Ishikawa (cell line): ENCODE measurements around the gene KICS2.

Experiments
- CEBPB ChIP-seq: IDR thresholded peaks from 2 replicates; pipeline ENCODE4 v1.6.1; 2012
- CREB1 ChIP-seq: IDR thresholded peaks from 2 replicates; pipeline ENCODE4 v1.6.1; 2012; ENCODE audit warnings: low read depth
- EGR1 ChIP-seq: IDR thresholded peaks from 2 replicates; pipeline ENCODE4 v1.6.1; 2012
- EP300 ChIP-seq: IDR thresholded peaks from 2 replicates; pipeline ENCODE4 v1.6.1; 2012; ENCODE audit warnings: borderline replicate concordance
- FOXM1 ChIP-seq: IDR thresholded peaks from 2 replicates; pipeline ENCODE4 v1.6.1; 2012; ENCODE audit warnings: low read depth, borderline replicate concordance
- NFIC ChIP-seq: IDR thresholded peaks from 2 replicates; pipeline ENCODE4 v1.6.1; 2012
- RAD21 ChIP-seq: IDR thresholded peaks from 2 replicates; pipeline ENCODE4 v1.6.1; 2012; ENCODE audit warnings: low read depth
- TAF1 ChIP-seq: IDR thresholded peaks from 2 replicates; pipeline ENCODE4 v1.6.1; 2012; ENCODE audit warnings: low read depth, mild to moderate bottlenecking
- TCF12 ChIP-seq: IDR thresholded peaks from 2 replicates; pipeline ENCODE4 v1.6.1; 2012; ENCODE audit warnings: low read depth
- TEAD4 ChIP-seq: IDR thresholded peaks from 2 replicates; pipeline ENCODE4 v1.6.1; 2012
- YY1 ChIP-seq: IDR thresholded peaks from 2 replicates; pipeline ENCODE4 v1.6.1; 2012; ENCODE audit warnings: low read depth
- ZBTB7A ChIP-seq: IDR thresholded peaks from 2 replicates; pipeline ENCODE4 v1.6.1; 2012; ENCODE audit warnings: low read depth
- TF ChIP-seq, protein P1 (sequence below): IDR thresholded peaks from 2 replicates; pipeline ENCODE4 v1.6.1; 2012
- TF ChIP-seq, protein P2 (sequence below): IDR thresholded peaks from 2 replicates; pipeline ENCODE4 v1.6.1; 2012
- TF ChIP-seq, protein P3 (sequence below): IDR thresholded peaks from 2 replicates; pipeline ENCODE4 v1.6.1; 2012; ENCODE audit warnings: low read depth, mild to moderate bottlenecking

Gene KICS2

DNA sequence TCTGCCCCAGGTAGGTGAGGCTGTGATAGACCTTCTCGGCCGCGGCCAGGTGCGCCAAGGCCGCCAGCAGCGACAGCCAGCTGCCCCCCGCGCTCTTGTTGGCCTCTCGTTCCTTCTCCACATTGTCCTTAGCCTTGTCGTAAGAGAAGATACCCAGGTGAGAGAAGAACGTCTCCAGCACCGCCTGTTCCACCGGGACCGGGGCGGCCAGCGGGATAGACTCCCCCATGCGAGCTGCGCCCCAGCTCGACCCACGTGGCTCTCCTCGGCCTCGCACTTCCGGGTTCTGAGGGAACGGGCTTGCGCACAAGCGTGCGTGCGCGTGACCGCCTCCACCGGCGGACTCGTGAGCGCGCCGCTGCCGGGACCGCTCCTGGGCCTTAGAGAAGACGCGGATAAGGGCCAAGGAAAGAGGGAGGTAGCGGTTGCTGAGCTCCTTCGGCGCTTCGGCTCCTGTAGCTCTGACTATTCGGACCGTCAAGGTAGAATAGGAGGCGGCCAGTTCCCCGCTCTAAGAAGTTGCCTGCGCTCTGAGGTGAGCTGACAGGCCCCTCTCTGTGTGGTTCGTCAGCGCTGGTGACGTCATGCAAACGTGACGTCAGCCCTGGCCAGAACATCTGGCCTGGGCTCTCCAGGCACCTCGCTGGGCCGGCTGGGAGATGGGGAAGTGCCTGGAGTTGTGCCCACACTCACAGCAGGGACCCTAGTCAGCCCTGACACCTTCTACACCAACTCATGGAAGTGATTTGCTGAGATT is at the start of gene KICS2:
Gene KICS2, minus strand, starts transcription at position 288 of the 757 bp plus-strand sequence. Its CDS starts 59 bp downstream, at position 229.
- TF ChIP-seq TEAD4 = no peak
- TF ChIP-seq, protein P1, sequence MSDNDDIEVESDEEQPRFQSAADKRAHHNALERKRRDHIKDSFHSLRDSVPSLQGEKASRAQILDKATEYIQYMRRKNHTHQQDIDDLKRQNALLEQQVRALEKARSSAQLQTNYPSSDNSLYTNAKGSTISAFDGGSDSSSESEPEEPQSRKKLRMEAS = peak; percentile 100
- TF ChIP-seq, protein P2, sequence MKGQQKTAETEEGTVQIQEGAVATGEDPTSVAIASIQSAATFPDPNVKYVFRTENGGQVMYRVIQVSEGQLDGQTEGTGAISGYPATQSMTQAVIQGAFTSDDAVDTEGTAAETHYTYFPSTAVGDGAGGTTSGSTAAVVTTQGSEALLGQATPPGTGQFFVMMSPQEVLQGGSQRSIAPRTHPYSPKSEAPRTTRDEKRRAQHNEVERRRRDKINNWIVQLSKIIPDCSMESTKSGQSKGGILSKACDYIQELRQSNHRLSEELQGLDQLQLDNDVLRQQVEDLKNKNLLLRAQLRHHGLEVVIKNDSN = peak; percentile 93
- TF ChIP-seq RAD21 = no peak; the same call in 1 of the 2 replicates
- TF ChIP-seq FOXM1 = no peak
- peak; percentile 8; the same call in 1 of the 2 replicates for TF ChIP-seq EP300
- peak; percentile 97 for TF ChIP-seq CREB1
- peak; percentile 85 for TF ChIP-seq TAF1
- no peak for TF ChIP-seq ZBTB7A
- no peak for TF ChIP-seq EGR1
- TF ChIP-seq, protein P3, sequence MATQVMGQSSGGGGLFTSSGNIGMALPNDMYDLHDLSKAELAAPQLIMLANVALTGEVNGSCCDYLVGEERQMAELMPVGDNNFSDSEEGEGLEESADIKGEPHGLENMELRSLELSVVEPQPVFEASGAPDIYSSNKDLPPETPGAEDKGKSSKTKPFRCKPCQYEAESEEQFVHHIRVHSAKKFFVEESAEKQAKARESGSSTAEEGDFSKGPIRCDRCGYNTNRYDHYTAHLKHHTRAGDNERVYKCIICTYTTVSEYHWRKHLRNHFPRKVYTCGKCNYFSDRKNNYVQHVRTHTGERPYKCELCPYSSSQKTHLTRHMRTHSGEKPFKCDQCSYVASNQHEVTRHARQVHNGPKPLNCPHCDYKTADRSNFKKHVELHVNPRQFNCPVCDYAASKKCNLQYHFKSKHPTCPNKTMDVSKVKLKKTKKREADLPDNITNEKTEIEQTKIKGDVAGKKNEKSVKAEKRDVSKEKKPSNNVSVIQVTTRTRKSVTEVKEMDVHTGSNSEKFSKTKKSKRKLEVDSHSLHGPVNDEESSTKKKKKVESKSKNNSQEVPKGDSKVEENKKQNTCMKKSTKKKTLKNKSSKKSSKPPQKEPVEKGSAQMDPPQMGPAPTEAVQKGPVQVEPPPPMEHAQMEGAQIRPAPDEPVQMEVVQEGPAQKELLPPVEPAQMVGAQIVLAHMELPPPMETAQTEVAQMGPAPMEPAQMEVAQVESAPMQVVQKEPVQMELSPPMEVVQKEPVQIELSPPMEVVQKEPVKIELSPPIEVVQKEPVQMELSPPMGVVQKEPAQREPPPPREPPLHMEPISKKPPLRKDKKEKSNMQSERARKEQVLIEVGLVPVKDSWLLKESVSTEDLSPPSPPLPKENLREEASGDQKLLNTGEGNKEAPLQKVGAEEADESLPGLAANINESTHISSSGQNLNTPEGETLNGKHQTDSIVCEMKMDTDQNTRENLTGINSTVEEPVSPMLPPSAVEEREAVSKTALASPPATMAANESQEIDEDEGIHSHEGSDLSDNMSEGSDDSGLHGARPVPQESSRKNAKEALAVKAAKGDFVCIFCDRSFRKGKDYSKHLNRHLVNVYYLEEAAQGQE = no peak
- TF ChIP-seq YY1 = peak; percentile 15; the same call in 1 of the 2 replicates
- TF ChIP-seq CEBPB = no peak
- peak; percentile 48 for TF ChIP-seq NFIC
- peak; percentile 52 for TF ChIP-seq TCF12

DNA sequence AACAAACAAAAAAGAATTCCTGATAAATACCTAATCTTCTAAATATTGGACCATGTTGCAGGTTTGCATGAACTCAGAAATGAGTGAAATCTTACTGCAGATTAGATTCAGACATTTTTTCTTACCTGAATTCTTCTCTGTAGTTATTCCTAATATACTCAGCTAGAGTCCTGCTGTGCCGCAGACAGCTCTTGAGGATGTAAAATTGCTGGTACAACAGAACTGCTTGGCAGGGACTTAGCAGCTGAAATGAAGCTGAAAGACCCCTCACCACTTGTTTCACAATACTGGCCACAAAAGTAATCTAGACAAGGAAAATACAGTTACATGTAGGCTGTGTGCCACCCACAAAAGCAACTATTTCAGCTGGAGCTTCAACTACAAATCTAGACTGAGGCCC is 48.3 kb upstream of the KICS2 start:
- TF ChIP-seq NFIC (no peak), CEBPB (no peak), EGR1 (no peak), TEAD4 (no peak), FOXM1 (no peak), YY1 (no peak), RAD21 (no peak), EP300 (no peak), TAF1 (no peak), TCF12 (no peak), ZBTB7A (no peak), CREB1 (no peak)
- TF ChIP-seq, protein P2 = no peak
- TF ChIP-seq, protein P3 = no peak
- TF ChIP-seq, protein P1 = no peak

DNA sequence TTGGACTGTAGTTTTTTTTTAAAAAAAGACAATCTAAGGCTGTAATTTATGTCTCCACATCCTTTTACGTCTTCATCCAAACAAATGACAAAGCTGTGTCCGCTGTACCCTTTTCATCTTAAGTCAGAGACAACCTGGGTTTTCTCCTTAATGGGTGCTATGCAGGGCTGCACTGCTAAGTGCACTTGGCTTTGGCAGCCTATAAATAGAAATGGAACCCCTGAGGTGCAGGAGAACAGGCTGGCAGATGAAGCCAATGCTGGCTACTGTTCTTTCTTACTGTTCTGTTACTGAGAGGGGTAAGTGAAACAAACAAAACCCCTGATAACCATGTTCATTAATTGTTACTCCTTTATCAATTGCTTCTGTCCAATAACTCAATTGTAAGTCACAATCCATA is 47.1 kb upstream of the KICS2 start:
- TF ChIP-seq, protein P1 = no peak
- TF ChIP-seq CEBPB = no peak
- TF ChIP-seq CREB1 = no peak
- TF ChIP-seq, protein P3 = no peak
- TF ChIP-seq NFIC = no peak
- no peak for TF ChIP-seq TAF1
- TF ChIP-seq TCF12 = no peak
- TF ChIP-seq TEAD4 = no peak
- TF ChIP-seq ZBTB7A = no peak
- TF ChIP-seq, protein P2 = no peak
- no peak for TF ChIP-seq YY1
- TF ChIP-seq RAD21 = no peak
- no peak for TF ChIP-seq EGR1
- no peak for TF ChIP-seq FOXM1
- TF ChIP-seq EP300 = no peak
